IPS-15b (cell line): ENCODE results near the gene SDR42E1.
"Not testable (repeated sequence)": the region's sequence is repeated elsewhere in the genome, so short reads cannot be mapped to it uniquely, and the experiment has no call there.

Experiments used
- H3K27me3 ChIP-seq: one replicate; pipeline ENCODE4 v1.6.1; 2013; ENCODE audit warnings: low read length; ENCODE audit not compliant: control insufficient read depth, insufficient read depth
- H3K36me3 ChIP-seq: one replicate; pipeline ENCODE4 v1.6.1; 2013; ENCODE audit warnings: low read length; ENCODE audit not compliant: control insufficient read depth, insufficient read depth
- H3K4me1 ChIP-seq: one replicate; pipeline ENCODE4 v1.6.1; 2013; ENCODE audit warnings: mild to moderate bottlenecking, low read length; ENCODE audit not compliant: control insufficient read depth, insufficient read depth
- H3K4me3 ChIP-seq: one replicate; pipeline ENCODE4 v1.5.1; 2013; ENCODE audit warnings: low read depth, low read length
- H3K9ac ChIP-seq: one replicate; pipeline ENCODE4 v1.6.1; 2013; ENCODE audit warnings: low read depth, mild to moderate bottlenecking, low read length
- H3K9me3 ChIP-seq: one replicate; pipeline ENCODE4 v1.6.1; 2013; ENCODE audit warnings: mild to moderate bottlenecking, low read length; ENCODE audit not compliant: control insufficient read depth, insufficient read depth

The SDR42E1 gene

GRCh38 chr16:82016263-82016662, 5.0 kb upstream of the SDR42E1 start:
- no peaks in the 10 kb centered on the region for H3K36me3 ChIP-seq
- no peaks in the 10 kb centered on the region for H3K4me1 ChIP-seq
- no peaks in the 10 kb centered on the region for H3K27me3 ChIP-seq
- H3K9me3 ChIP-seq: no peaks in the 10 kb centered on the region
- no peak overlapping the region for H3K4me3 ChIP-seq
- H3K9ac ChIP-seq: no peak overlapping the region

DNA sequence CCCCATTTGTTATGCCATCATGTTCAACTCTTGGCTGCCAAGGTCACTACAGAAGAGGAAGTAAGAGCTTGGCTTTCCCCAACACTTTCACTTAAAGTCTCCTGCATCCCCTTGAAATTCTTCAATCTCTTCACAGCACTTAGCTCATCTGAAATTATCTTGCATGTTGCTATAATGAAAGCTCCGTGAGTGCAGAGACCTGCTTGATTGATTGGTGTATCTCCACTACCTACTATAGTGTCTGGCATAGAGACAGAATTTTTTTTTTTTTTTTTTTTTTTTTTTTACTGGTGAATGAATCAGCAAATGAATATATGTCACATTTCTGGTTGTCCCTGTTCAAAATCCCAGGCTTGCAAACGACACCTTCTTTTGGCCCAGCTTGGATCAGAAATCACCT, 1.9 kb upstream of the SDR42E1 start:
- Histone ChIP-seq H3K9ac (no peak overlapping the region), H3K27me3 (no peaks in the 10 kb centered on the region), H3K36me3 (peaks cover 3% of the 10 kb centered on the region), H3K4me1 (no peaks in the 10 kb centered on the region), H3K9me3 (peaks cover 6% of the 10 kb centered on the region), H3K4me3 (no peak overlapping the region)

GRCh38 chr16:82010649-82011048, 621 bp downstream of the SDR42E1 start:
- no peaks in the 10 kb centered on the region for H3K4me1 ChIP-seq
- no peak overlapping the region for H3K9ac ChIP-seq
- H3K4me3 ChIP-seq: no peak overlapping the region
- H3K36me3 ChIP-seq: peaks cover 3% of the 10 kb centered on the region
- peaks cover 10% of the 10 kb centered on the region for H3K9me3 ChIP-seq
- no peaks in the 10 kb centered on the region for H3K27me3 ChIP-seq

DNA sequence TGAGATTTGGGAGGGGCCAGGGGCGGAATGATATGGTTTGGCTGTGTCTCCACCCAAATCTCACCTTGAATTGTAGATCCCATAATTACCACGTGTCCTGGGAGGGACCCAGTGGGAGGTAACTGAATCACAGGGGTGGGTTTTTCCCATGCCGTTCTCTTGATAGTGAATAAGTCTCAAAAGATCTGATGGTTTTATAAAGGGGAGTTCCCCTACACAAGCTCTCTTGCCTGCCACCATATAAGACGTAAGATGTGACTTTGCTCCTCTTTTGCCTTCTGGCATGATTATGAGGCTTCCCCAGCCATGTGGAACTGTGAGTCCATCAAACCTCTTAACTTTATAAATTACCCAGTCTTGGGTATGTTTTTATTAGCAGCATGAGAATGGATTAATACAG, 1.5 kb downstream of the SDR42E1 start:
- H3K36me3 ChIP-seq, H3K4me1 ChIP-seq, H3K4me3 ChIP-seq, H3K9ac ChIP-seq, H3K9me3 ChIP-seq, H3K27me3 ChIP-seq: not testable (repeated sequence)

- H3K27me3 ChIP-seq: no peaks in the 10 kb centered on the region
- peaks cover 3% of the 10 kb centered on the region for H3K36me3 ChIP-seq
- no peaks in the 10 kb centered on the region for H3K4me1 ChIP-seq
- peaks cover 10% of the 10 kb centered on the region for H3K9me3 ChIP-seq
- no peak overlapping the region for H3K9ac ChIP-seq
- H3K4me3 ChIP-seq: no peak overlapping the region
Observed at GRCh38 chr16:82008957-82009592, 2.2 kb downstream of the SDR42E1 start.

DNA sequence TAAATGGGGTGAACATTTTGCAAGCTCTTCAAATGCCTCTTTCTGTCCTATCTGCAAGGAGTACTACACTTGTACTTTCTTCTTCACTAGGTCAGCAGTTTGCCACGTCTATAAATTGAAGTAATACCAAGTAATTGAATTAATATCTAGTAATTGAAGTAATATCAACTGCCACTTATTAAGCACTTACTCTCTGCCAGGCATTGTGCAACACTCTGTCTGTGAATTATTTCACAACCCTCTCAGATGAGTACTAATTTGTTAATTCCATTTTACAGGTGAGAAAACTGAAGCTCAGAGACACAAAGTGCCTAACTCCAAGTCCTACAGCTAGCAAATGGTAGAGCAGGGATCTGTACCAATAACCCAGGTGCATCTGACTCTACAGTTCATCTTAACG, 4.1 kb downstream of the SDR42E1 start:
- H3K9ac ChIP-seq: no peak overlapping the region
- H3K9me3 ChIP-seq: peaks cover 10% of the 10 kb centered on the region
- H3K4me3 ChIP-seq: no peak overlapping the region
- H3K27me3 ChIP-seq: no peaks in the 10 kb centered on the region
- H3K36me3 ChIP-seq: peaks cover 3% of the 10 kb centered on the region
- no peaks in the 10 kb centered on the region for H3K4me1 ChIP-seq

DNA sequence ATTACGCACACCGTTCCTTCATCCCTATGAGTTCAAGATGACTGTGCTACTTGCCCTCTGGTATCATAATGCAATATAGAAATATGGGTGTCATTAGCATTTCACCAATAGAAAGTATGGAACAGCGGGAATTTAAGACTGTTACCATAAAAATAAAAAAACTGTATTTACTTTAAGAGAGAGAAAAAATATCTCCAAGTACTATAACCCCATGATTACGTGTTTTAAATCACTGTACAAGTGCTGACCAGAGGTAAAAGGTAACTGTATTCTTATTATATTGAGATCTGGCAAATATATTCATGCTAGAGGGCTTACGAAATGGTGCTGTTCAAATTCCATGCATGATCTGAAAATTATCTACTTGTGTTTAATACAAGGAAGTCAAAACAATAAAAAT, 5.2 kb downstream of the SDR42E1 start:
- no peaks in the 10 kb centered on the region for H3K27me3 ChIP-seq
- H3K36me3 ChIP-seq: peaks cover 3% of the 10 kb centered on the region
- H3K9ac ChIP-seq: no peak overlapping the region
- H3K4me3 ChIP-seq: no peak overlapping the region
- peaks cover 10% of the 10 kb centered on the region for H3K9me3 ChIP-seq
- no peaks in the 10 kb centered on the region for H3K4me1 ChIP-seq

- no peaks in the 10 kb centered on the region for H3K4me1 ChIP-seq
- no peak overlapping the region for H3K9ac ChIP-seq
- peaks cover 3% of the 10 kb centered on the region for H3K36me3 ChIP-seq
- H3K4me3 ChIP-seq: no peak overlapping the region
- peaks cover 10% of the 10 kb centered on the region for H3K9me3 ChIP-seq
- no peaks in the 10 kb centered on the region for H3K27me3 ChIP-seq
Observed at GRCh38 chr16:82005027-82005830, 6.0 kb downstream of the SDR42E1 start.

DNA sequence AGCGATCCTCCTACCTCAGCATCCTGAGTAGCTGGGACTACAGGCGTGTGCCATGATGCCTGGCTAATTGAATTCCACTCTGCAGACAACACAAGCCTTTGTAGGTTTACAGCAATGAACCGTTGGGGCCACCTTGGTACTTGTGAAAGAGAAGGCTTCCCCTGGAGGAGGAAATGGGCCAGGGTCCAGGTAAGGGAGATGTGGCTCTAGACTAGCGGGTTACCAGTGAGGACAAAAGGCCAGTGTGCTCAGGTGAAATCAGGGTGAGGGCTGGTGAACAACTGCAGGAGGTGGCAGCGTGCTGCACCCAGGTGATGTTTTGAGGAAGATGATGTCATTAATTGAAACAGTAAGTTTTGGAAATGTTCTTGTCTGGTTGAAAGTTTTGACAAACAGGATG, 6.7 kb downstream of the SDR42E1 start:
- Histone ChIP-seq H3K27me3 (no peaks in the 10 kb centered on the region), H3K4me1 (no peaks in the 10 kb centered on the region), H3K36me3 (peaks cover 3% of the 10 kb centered on the region), H3K9ac (no peak overlapping the region), H3K4me3 (no peak overlapping the region), H3K9me3 (peaks cover 10% of the 10 kb centered on the region)

DNA sequence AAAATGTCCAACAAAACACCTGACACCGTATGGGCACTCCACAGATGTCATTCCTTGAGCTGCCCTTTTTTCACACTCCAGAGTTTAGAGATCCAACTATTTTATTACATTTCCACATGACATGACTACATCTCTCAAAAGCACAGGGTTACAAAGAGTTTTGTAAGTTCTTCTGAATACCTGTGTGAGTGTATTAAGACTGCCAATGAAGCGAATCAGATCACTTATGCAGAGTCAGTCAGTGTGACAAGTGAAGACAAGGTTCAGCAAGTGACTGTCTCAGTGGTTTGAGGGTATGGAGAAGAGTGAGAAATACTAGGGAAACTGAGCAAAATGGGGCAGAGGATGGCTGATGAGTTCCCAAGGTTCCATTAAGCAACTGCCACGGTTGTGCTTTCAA, 8.4 kb downstream of the SDR42E1 start:
- Histone ChIP-seq H3K36me3 (no peaks in the 10 kb centered on the region), H3K4me1 (no peaks in the 10 kb centered on the region), H3K27me3 (no peaks in the 10 kb centered on the region), H3K9me3 (peaks cover 3% of the 10 kb centered on the region), H3K9ac (no peak overlapping the region), H3K4me3 (no peak overlapping the region)

GRCh38 chr16:81997738-81998137, 13.5 kb downstream of the SDR42E1 start:
- H3K4me1 ChIP-seq: peaks cover 7% of the 10 kb centered on the region
- no peaks in the 10 kb centered on the region for H3K9me3 ChIP-seq
- no peaks in the 10 kb centered on the region for H3K27me3 ChIP-seq
- no peak overlapping the region for H3K4me3 ChIP-seq
- no peaks in the 10 kb centered on the region for H3K36me3 ChIP-seq
- H3K9ac ChIP-seq: no peak overlapping the region
